H9 (cell line): ENCODE data around the gene ASS1. TPM values are rescaled to one million over a fixed set of nuclear protein-coding genes. Genes with fewer than 3 reads are reported as not detected.

Source experiments
- DNase-seq: peaks from one replicate; pipeline ENCODE4 v3.0.0-alpha.2; 2017
- H2AFZ ChIP-seq: one replicate; pipeline ENCODE4 v1.6.1; 2013; ENCODE audit warnings: mild to moderate bottlenecking, low read length, control low read depth, moderate library complexity
- H2AK5ac ChIP-seq: 2 replicates; pipeline ENCODE4 v1.6.1; 2013; ENCODE audit warnings: low read length, control low read depth, mixed read lengths; ENCODE audit not compliant: insufficient read length
- H2BK120ac ChIP-seq: one replicate; pipeline ENCODE4 v1.6.1; 2013; ENCODE audit warnings: low read depth, mild to moderate bottlenecking, low read length, control low read depth, inconsistent platforms; ENCODE audit not compliant: poor library complexity, severe bottlenecking
- H2BK12ac ChIP-seq: 2 replicates; pipeline ENCODE4 v1.6.1; 2013; ENCODE audit warnings: low read length, control low read depth, mixed read lengths, low read depth; ENCODE audit not compliant: insufficient read length
- H2BK15ac ChIP-seq: 2 replicates; pipeline ENCODE4 v1.6.1; 2013; ENCODE audit warnings: low read depth, low read length, control low read depth
- H2BK20ac ChIP-seq: one replicate; pipeline ENCODE4 v1.6.1; 2013; ENCODE audit warnings: low read depth, mild to moderate bottlenecking, low read length, control low read depth, inconsistent platforms; ENCODE audit not compliant: poor library complexity, severe bottlenecking
- H2BK5ac ChIP-seq: 2 replicates; pipeline ENCODE4 v1.6.1; 2013; ENCODE audit warnings: low read length, control low read depth, mixed read lengths; ENCODE audit not compliant: insufficient read length
- H3K14ac ChIP-seq: 2 replicates; pipeline ENCODE4 v1.6.1; 2013; ENCODE audit warnings: low read length, control low read depth; ENCODE audit not compliant: insufficient read depth
- H3K18ac ChIP-seq: 2 replicates; pipeline ENCODE4 v1.6.1; 2013; ENCODE audit warnings: low read depth, mild to moderate bottlenecking, mixed read lengths, low read length, control low read depth; ENCODE audit not compliant: insufficient read length
- H3K23ac ChIP-seq: 2 replicates; pipeline ENCODE4 v1.6.1; 2013; ENCODE audit warnings: low read length, control low read depth, mixed read lengths, low read depth; ENCODE audit not compliant: insufficient read length
- H3K23me2 ChIP-seq: 2 replicates; pipeline ENCODE4 v1.6.1; 2013; ENCODE audit warnings: low read depth, mild to moderate bottlenecking, mixed read lengths, low read length, control low read depth; ENCODE audit not compliant: insufficient read length, poor library complexity, severe bottlenecking
- H3K27ac ChIP-seq: 2 replicates; pipeline ENCODE4 v1.5.1; 2013; ENCODE audit warnings: low read length, control low read depth, mixed read lengths, low read depth; ENCODE audit not compliant: insufficient read length
- H3K27me3 ChIP-seq: 2 replicates; pipeline ENCODE4 v1.6.1; 2013; ENCODE audit warnings: low read length, control low read depth, inconsistent platforms; ENCODE audit not compliant: insufficient read depth
- H3K4ac ChIP-seq: 2 replicates; pipeline ENCODE4 v1.6.1; 2013; ENCODE audit warnings: low read depth, mild to moderate bottlenecking, control low read depth, inconsistent platforms, low read length, moderate library complexity
- H3K4me1 ChIP-seq: 2 replicates; pipeline ENCODE4 v1.6.1; 2013; ENCODE audit warnings: low read length, control low read depth, inconsistent platforms; ENCODE audit not compliant: insufficient read depth
- H3K4me2 ChIP-seq: 2 replicates; pipeline ENCODE4 v1.6.1; 2013; ENCODE audit warnings: low read length, control low read depth, mixed read lengths; ENCODE audit not compliant: insufficient read length, insufficient read depth
- H3K56ac ChIP-seq: 2 replicates; pipeline ENCODE4 v1.6.1; 2013; ENCODE audit warnings: low read depth, mild to moderate bottlenecking, mixed read lengths, low read length, control low read depth; ENCODE audit not compliant: insufficient read length
- H3K79me1 ChIP-seq: 2 replicates; pipeline ENCODE4 v1.6.1; 2013; ENCODE audit warnings: low read depth, mild to moderate bottlenecking, moderate library complexity, low read length, control low read depth, inconsistent platforms; ENCODE audit not compliant: insufficient read depth, poor library complexity, severe bottlenecking
- H3K79me2 ChIP-seq: 2 replicates; pipeline ENCODE4 v1.6.1; 2013; ENCODE audit warnings: low read length, control low read depth, inconsistent platforms; ENCODE audit not compliant: insufficient read depth
- H3K9ac ChIP-seq: 2 replicates; pipeline ENCODE4 v1.6.1; 2013; ENCODE audit warnings: low read length, control low read depth, mixed read lengths; ENCODE audit not compliant: insufficient read length; ENCODE audit errors: extremely low read depth
- H3K9me3 ChIP-seq: one replicate; pipeline ENCODE4 v1.6.1; 2013; ENCODE audit warnings: low read depth, low read length, inconsistent platforms; ENCODE audit not compliant: control insufficient read depth
- H3T11ph ChIP-seq: one replicate; pipeline ENCODE4 v1.6.1; 2013; ENCODE audit warnings: mild to moderate bottlenecking, low read length, control low read depth, inconsistent platforms
- H4K20me1 ChIP-seq: one replicate; pipeline ENCODE4 v1.6.1; 2013; ENCODE audit not compliant: control insufficient read depth, insufficient read length, insufficient read depth
- H4K5ac ChIP-seq: 2 replicates; pipeline ENCODE4 v1.6.1; 2013; ENCODE audit warnings: low read depth, mild to moderate bottlenecking, mixed read lengths, low read length, control low read depth; ENCODE audit not compliant: insufficient read length
- H4K8ac ChIP-seq: replicated peaks from 2 replicates; pipeline ENCODE4 v1.6.1; 2013; ENCODE audit warnings: low read length, control low read depth, mixed read lengths, low read depth; ENCODE audit not compliant: insufficient read length
- H4K91ac ChIP-seq: 2 replicates; pipeline ENCODE4 v1.6.1; 2013; ENCODE audit warnings: low read depth, mild to moderate bottlenecking, moderate library complexity, mixed read lengths, low read length, control low read depth; ENCODE audit not compliant: insufficient read length
- H3K27ac Mint-ChIP-seq, 3 experiments: 2 replicates in 2 of 3; 3 replicates in 1 of 3; pipeline ENCODE4 v1.8.0; 2020 to 2021; ENCODE audit warnings: mixed read lengths in 3 of 3, mild to moderate bottlenecking in 1 of 3, moderate library complexity in 1 of 3
- H3K27me3 Mint-ChIP-seq: 2 replicates; pipeline ENCODE4 v1.8.0; 2021; ENCODE audit warnings: low read depth, mild to moderate bottlenecking, moderate library complexity, mixed read lengths
- H3K36me3 Mint-ChIP-seq, 3 experiments: 2 replicates in 2 of 3; 3 replicates in 1 of 3; pipeline ENCODE4 v1.8.0; 2020 to 2021; ENCODE audit warnings: low read depth in 3 of 3, mixed read lengths in 3 of 3; ENCODE audit not compliant: insufficient read depth in 1 of 3
- H3K4me1 Mint-ChIP-seq, 2 experiments: 2 replicates each; pipeline ENCODE4 v1.8.0; 2020; ENCODE audit warnings: mixed read lengths in 2 of 2
- H3K4me3 Mint-ChIP-seq, 2 experiments: 2 replicates in 1 of 2; 3 replicates in 1 of 2; pipeline ENCODE4 v1.8.0; 2020 to 2021; ENCODE audit warnings: mild to moderate bottlenecking in 2 of 2, mixed read lengths in 2 of 2, moderate library complexity in 1 of 2
- H3K9me3 Mint-ChIP-seq, 2 experiments: 2 replicates in 1 of 2; 3 replicates in 1 of 2; pipeline ENCODE4 v1.8.0; 2020; ENCODE audit warnings: mild to moderate bottlenecking in 2 of 2, mixed read lengths in 2 of 2, moderate library complexity in 1 of 2
- CTCF ChIP-seq: fragments of 200-600 bp; sonication (generic); conservative IDR thresholded peaks from 3 replicates; pipeline ENCODE4 v1.8.0; 2021; ENCODE audit warnings: antibody characterized with exemption, mild to moderate bottlenecking
- WGBS: extraction: QIAGEN DNeasy Blood & Tissue Kit; methylation state at CpG from one replicate; pipeline ENCODE4 v1.1.7; 2013; ENCODE audit warnings: missing lambda C conversion rate, low lambda C conversion rate, mixed read lengths; ENCODE audit not compliant: insufficient read length; ENCODE audit errors: extremely low coverage; 5-methylcytosine and 5-hydroxymethylcytosine counted together
- total RNA-seq: library from RNA; stranded (reverse); gene quantifications from 2 replicates; pipeline ENCODE4 v1.2.1, GENCODE V29; 2021

The ASS1 gene
- total RNA-seq, 1 experiment from 2014 or later: 118 TPM

DNA sequence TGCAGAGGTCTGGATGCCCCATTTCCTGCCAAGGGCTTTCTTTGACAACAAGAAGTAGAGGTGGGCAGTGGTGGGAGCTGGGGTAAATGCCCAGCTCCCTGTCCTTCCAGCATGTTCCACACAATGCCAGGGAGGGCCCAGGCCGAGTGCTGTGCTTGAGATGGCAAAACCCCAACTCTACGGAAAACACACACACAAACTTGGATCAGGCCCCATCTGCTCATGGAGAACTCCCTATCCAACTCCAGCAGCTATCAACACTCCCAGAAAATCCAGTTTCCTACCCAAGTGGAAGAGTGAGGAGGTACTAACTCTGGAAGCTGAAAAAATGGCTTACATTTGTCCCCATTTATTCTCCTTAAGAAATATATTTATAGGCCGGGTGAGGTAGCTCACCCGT lies 73.5 kb downstream of the ASS1 start:
- no peak overlapping the region for H4K91ac ChIP-seq
- no CpG with 5 or more reads among the region's 4 CpGs for WGBS
- H3K4me2 ChIP-seq: no peak overlapping the region
- no peak overlapping the region for H3K9ac ChIP-seq
- H4K8ac ChIP-seq: no peak overlapping the region
- H3K27me3 Mint-ChIP-seq: peaks cover 3% of the 10 kb centered on the region; the same call in 1 of the 2 replicates
- TF ChIP-seq CTCF: no peak
- H3K23ac ChIP-seq: no peak overlapping the region
- no peak overlapping the region for H3K18ac ChIP-seq
- H3K4me3 Mint-ChIP-seq: no peak overlapping the region
- no peak overlapping the region for H3K27ac ChIP-seq
- H3K27me3 ChIP-seq: no peaks in the 10 kb centered on the region
- no peak overlapping the region for H3K56ac ChIP-seq
- H2BK12ac ChIP-seq: no peak overlapping the region
- H2AFZ ChIP-seq: no peak overlapping the region
- no peak overlapping the region for H2BK5ac ChIP-seq
- H4K5ac ChIP-seq: no peak overlapping the region
- H3K23me2 ChIP-seq: no peaks in the 10 kb centered on the region
- H3K79me1 ChIP-seq: no peaks in the 10 kb centered on the region
- no peaks in the 10 kb centered on the region for H3K36me3 Mint-ChIP-seq
- no peak overlapping the region for H2AK5ac ChIP-seq
- H3T11ph ChIP-seq: no peak overlapping the region
- no peaks in the 10 kb centered on the region for H3K9me3 ChIP-seq
- no peaks in the 10 kb centered on the region for H3K9me3 Mint-ChIP-seq
- no peak overlapping the region for H3K14ac ChIP-seq
- H3K4me1 Mint-ChIP-seq: peaks cover 29 to 36% of the 10 kb centered on the region in 2 experiments
- peak overlapping the region in 1 of 3 experiments; percentile 35; a peak in 2 of 7 replicates for H3K27ac Mint-ChIP-seq
- H3K4ac ChIP-seq: no peak overlapping the region
- no peak overlapping the region for H2BK20ac ChIP-seq
- no peaks in the 10 kb centered on the region; the same call in 1 of the 2 replicates for H3K4me1 ChIP-seq
- no peak overlapping the region for H2BK120ac ChIP-seq
- no peaks in the 10 kb centered on the region for H3K79me2 ChIP-seq
- no peak for DNase-seq
- H4K20me1 ChIP-seq: no peaks in the 10 kb centered on the region
- H2BK15ac ChIP-seq: no peak overlapping the region
